ENCODE results near the gene CRTC1. TPM values are rescaled to one million over a fixed set of nuclear protein-coding genes. Genes with fewer than 3 reads are reported as not detected.

The CRTC1 gene
- polyA plus RNA-seq, 6 donors from 2014 or later, result 1.4 to 2.4 (median 1.4) TPM; not detected in 1

GRCh38 chr19:18735752-18736151 is 52.3 kb downstream of the CRTC1 start:
- Mint-ChIP-seq H3K9me3 (no peaks in the 10 kb centered on the region), H3K4me1 (peaks cover 18 to 28% (median 28%) of the 10 kb centered on the region in 3 donors), H3K36me3 (no peaks in the 10 kb centered on the region), H3K27me3 (no peaks in the 10 kb centered on the region), H3K4me3 (no peak overlapping the region), H3K27ac (peak overlapping the region in 1 of 6 donors; percentile 93)
- DNase-seq, result no peak
- no peak for ATAC-seq (ENCODE audit: low read depth in 2 of 2)

GRCh38 chr19:18736415-18737336 is 53.2 kb downstream of the CRTC1 start:
- no peaks in the 10 kb centered on the region for H3K9me3 Mint-ChIP-seq
- H3K27ac Mint-ChIP-seq, result no peak overlapping the region
- ATAC-seq (ENCODE audit: low read depth in 2 of 2), result no peak
- H3K4me1 Mint-ChIP-seq, result peaks cover 11 to 25% (median 20%) of the 10 kb centered on the region in 3 donors
- H3K27me3 Mint-ChIP-seq, result no peaks in the 10 kb centered on the region
- no peak overlapping the region for H3K4me3 Mint-ChIP-seq
- H3K36me3 Mint-ChIP-seq, result no peaks in the 10 kb centered on the region
- DNase-seq, result no peak

GRCh38 chr19:18737337-18737953 is 54.0 kb downstream of the CRTC1 start:
- no peak for ATAC-seq (ENCODE audit: low read depth in 2 of 2)
- Mint-ChIP-seq H3K9me3 (no peaks in the 10 kb centered on the region), H3K27ac (peak overlapping the region in 2 of 6 donors; percentile 45 to 62), H3K27me3 (no peaks in the 10 kb centered on the region), H3K4me1 (peaks cover 6 to 19% (median 19%) of the 10 kb centered on the region in 3 donors), H3K4me3 (no peak overlapping the region), H3K36me3 (no peaks in the 10 kb centered on the region)
- no peak for DNase-seq

- ATAC-seq (ENCODE audit: low read depth in 2 of 2) (no peak), DNase-seq (no peak)
- Mint-ChIP-seq H3K4me1 (peaks cover 5 to 17% (median 16%) of the 10 kb centered on the region in 3 donors), H3K9me3 (no peaks in the 10 kb centered on the region), H3K36me3 (no peaks in the 10 kb centered on the region), H3K27me3 (no peaks in the 10 kb centered on the region), H3K4me3 (no peak overlapping the region), H3K27ac (peak overlapping the region in 2 of 6 donors; percentile 45 to 62)
Measured at GRCh38 chr19:18737954-18738351, 54.5 kb downstream of the CRTC1 start.

GRCh38 chr19:18738961-18739690 is 55.6 kb downstream of the CRTC1 start:
- no peaks in the 10 kb centered on the region for H3K36me3 Mint-ChIP-seq
- ATAC-seq (ENCODE audit: low read depth in 2 of 2) (no peak), DNase-seq (no peak)
- H3K27ac Mint-ChIP-seq, result no peak overlapping the region
- H3K4me1 Mint-ChIP-seq, result peaks cover 5 to 11% (median 11%) of the 10 kb centered on the region in 3 donors
- no peaks in the 10 kb centered on the region for H3K9me3 Mint-ChIP-seq
- H3K27me3 Mint-ChIP-seq, result no peaks in the 10 kb centered on the region
- H3K4me3 Mint-ChIP-seq, result no peak overlapping the region

- Mint-ChIP-seq H3K4me1 (peaks cover 0 to 5% (median 4%) of the 10 kb centered on the region in 3 donors), H3K36me3 (no peaks in the 10 kb centered on the region), H3K27me3 (no peaks in the 10 kb centered on the region), H3K27ac (no peak overlapping the region), H3K4me3 (no peak overlapping the region), H3K9me3 (no peaks in the 10 kb centered on the region)
- DNase-seq, result no peak
- ATAC-seq (ENCODE audit: low read depth in 2 of 2), result no peak
Measured at GRCh38 chr19:18741124-18742121, 57.9 kb downstream of the CRTC1 start.

GRCh38 chr19:18742324-18742723 is 58.8 kb downstream of the CRTC1 start:
- no peaks in the 10 kb centered on the region for H3K9me3 Mint-ChIP-seq
- H3K27ac Mint-ChIP-seq, result no peak overlapping the region
- H3K4me1 Mint-ChIP-seq, result peaks cover 0 to 5% (median 4%) of the 10 kb centered on the region in 3 donors
- no peaks in the 10 kb centered on the region for H3K36me3 Mint-ChIP-seq
- no peaks in the 10 kb centered on the region for H3K27me3 Mint-ChIP-seq
- ATAC-seq (ENCODE audit: low read depth in 2 of 2) (no peak), DNase-seq (no peak)
- H3K4me3 Mint-ChIP-seq, result no peak overlapping the region

GRCh38 chr19:18742838-18743783 is 59.6 kb downstream of the CRTC1 start:
- no peak overlapping the region for H3K4me3 Mint-ChIP-seq
- peaks cover 0 to 4% (median 0%) of the 10 kb centered on the region in 3 donors for H3K4me1 Mint-ChIP-seq
- no peak for DNase-seq
- no peaks in the 10 kb centered on the region for H3K36me3 Mint-ChIP-seq
- H3K9me3 Mint-ChIP-seq, result no peaks in the 10 kb centered on the region
- ATAC-seq (ENCODE audit: low read depth in 2 of 2), result no peak
- no peak overlapping the region for H3K27ac Mint-ChIP-seq
- H3K27me3 Mint-ChIP-seq, result no peaks in the 10 kb centered on the region

- H3K9me3 Mint-ChIP-seq, result no peaks in the 10 kb centered on the region
- peaks cover 0 to 4% (median 0%) of the 10 kb centered on the region in 3 donors for H3K4me1 Mint-ChIP-seq
- no peaks in the 10 kb centered on the region for H3K36me3 Mint-ChIP-seq
- ATAC-seq (ENCODE audit: low read depth in 2 of 2) (no peak), DNase-seq (no peak)
- no peak overlapping the region for H3K27ac Mint-ChIP-seq
- no peak overlapping the region for H3K4me3 Mint-ChIP-seq
- no peaks in the 10 kb centered on the region for H3K27me3 Mint-ChIP-seq
Measured at GRCh38 chr19:18743784-18744418, 60.4 kb downstream of the CRTC1 start.

GRCh38 chr19:18745012-18745735 is 61.7 kb downstream of the CRTC1 start:
- Mint-ChIP-seq H3K4me1 (peaks cover 0 to 4% (median 0%) of the 10 kb centered on the region in 3 donors), H3K27me3 (no peaks in the 10 kb centered on the region), H3K9me3 (no peaks in the 10 kb centered on the region), H3K27ac (peak overlapping the region in 1 of 6 donors; percentile 62), H3K36me3 (peaks cover 0 to under 1% of the 10 kb centered on the region in 2 donors), H3K4me3 (no peak overlapping the region)
- DNase-seq (no peak), ATAC-seq (ENCODE audit: low read depth in 2 of 2) (no peak)

- ATAC-seq (ENCODE audit: low read depth in 2 of 2), result no peak
Measured at GRCh38 chr19:18745931-18746330, 62.5 kb downstream of the CRTC1 start.

More at GRCh38 chr19:18745931-18746330, 62.5 kb downstream of the CRTC1 start:
- Mint-ChIP-seq H3K27ac (no peak overlapping the region), H3K27me3 (no peaks in the 10 kb centered on the region), H3K4me1 (peaks cover 0 to 4% (median 0%) of the 10 kb centered on the region in 3 donors), H3K36me3 (peaks cover 0 to 8% of the 10 kb centered on the region in 2 donors), H3K9me3 (no peaks in the 10 kb centered on the region), H3K4me3 (peak overlapping the region in 1 of 8 donors; percentile 9)
- no peak for DNase-seq
